ENCODE measurements around the gene SCNN1G. TPM values are rescaled to one million over a fixed set of nuclear protein-coding genes. Genes with fewer than 3 reads are reported as not detected.

SCNN1G gene
- total RNA-seq, 4 donors from 2014 or later = 0.06 to 0.34 TPM; not detected in 2

DNA sequence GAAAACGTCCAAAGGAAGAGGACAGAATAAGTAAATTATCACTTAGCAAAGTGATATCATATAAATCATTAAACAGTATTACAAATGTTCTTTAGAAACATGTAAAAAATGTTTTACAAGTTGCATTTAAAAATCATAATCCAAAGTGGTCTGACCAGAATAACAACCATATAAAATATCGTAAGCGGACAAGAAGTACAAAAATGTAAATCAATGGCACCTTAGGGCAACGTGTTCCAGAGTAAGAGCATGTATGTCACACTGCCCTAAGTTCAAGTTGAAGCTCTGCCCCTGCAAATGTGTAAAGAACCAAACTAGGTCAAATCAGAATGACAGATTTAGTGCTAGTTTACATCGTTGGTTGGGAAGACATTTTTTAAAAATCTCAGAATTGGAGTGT is 44.7 kb upstream of the SCNN1G start:
- intact Hi-C loops (cut with DNase I) = no loop called here
- Histone ChIP-seq H3K4me3 (no peak overlapping the region), H3K27me3 (no peaks in the 10 kb centered on the region), H3K36me3 (no peaks in the 10 kb centered on the region), H3K4me1 (peaks cover 35 to 67% (median 55%) of the 10 kb centered on the region in 4 donors), H3K27ac (replicated peaks in 1 of 4) (peak overlapping the region in 2 of 4 donors; percentile 87 to 95), H3K9me3 (peaks cover 0 to 4% (median 0%) of the 10 kb centered on the region in 4 donors)
- 73% methylated on average over 5 of the region's 5 CpGs for WGBS
- DNase-seq (ENCODE audit: extremely low spot score) = no peak
- TF ChIP-seq, protein P1, sequence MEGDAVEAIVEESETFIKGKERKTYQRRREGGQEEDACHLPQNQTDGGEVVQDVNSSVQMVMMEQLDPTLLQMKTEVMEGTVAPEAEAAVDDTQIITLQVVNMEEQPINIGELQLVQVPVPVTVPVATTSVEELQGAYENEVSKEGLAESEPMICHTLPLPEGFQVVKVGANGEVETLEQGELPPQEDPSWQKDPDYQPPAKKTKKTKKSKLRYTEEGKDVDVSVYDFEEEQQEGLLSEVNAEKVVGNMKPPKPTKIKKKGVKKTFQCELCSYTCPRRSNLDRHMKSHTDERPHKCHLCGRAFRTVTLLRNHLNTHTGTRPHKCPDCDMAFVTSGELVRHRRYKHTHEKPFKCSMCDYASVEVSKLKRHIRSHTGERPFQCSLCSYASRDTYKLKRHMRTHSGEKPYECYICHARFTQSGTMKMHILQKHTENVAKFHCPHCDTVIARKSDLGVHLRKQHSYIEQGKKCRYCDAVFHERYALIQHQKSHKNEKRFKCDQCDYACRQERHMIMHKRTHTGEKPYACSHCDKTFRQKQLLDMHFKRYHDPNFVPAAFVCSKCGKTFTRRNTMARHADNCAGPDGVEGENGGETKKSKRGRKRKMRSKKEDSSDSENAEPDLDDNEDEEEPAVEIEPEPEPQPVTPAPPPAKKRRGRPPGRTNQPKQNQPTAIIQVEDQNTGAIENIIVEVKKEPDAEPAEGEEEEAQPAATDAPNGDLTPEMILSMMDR (IDR thresholded peaks at IDR 0.05) = no peak

DNA sequence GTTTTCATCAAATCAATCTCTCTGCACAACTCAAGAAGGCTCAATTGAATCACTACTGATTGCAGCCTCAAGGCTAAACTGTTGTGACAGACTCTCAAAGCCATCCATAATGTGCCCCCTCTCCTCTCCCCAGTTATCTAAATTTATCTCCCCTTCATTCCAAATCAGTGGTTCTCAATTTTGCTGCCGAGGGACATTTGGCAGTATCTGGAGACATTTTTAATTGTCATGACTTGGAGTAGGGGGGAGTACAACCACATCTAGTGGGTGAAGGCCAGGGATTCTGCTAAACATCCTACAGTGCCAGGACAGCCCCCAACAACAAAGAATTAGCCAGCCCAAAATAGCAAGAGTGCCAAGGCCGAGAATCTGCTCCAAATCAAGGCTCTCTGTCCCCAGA is 42.4 kb upstream of the SCNN1G start:
- DNase-seq (ENCODE audit: extremely low spot score) = no peak
- H3K27ac ChIP-seq (replicated peaks in 1 of 4) = peak overlapping the region; percentile 74 to 95 (median 90)
- no peaks in the 10 kb centered on the region for H3K36me3 ChIP-seq
- intact Hi-C loops (cut with DNase I) = no loop called here
- WGBS = 63% methylated on average over 2 of the region's 2 CpGs
- H3K4me1 ChIP-seq = peaks cover 33 to 73% (median 60%) of the 10 kb centered on the region in 4 donors
- H3K9me3 ChIP-seq = peaks cover 0 to 4% (median 0%) of the 10 kb centered on the region in 4 donors
- no peak for TF ChIP-seq POLR2A (IDR thresholded peaks at IDR 0.05; ENCODE audit: low read depth)
- TF ChIP-seq EP300 (IDR thresholded peaks at IDR 0.05) = no peak
- TF ChIP-seq, protein P1 (IDR thresholded peaks at IDR 0.05) = no peak
- no peak for TF ChIP-seq POLR2AphosphoS5 (IDR thresholded peaks at IDR 0.05)
- H3K27me3 ChIP-seq = no peaks in the 10 kb centered on the region
- no peak overlapping the region for H3K4me3 ChIP-seq

DNA sequence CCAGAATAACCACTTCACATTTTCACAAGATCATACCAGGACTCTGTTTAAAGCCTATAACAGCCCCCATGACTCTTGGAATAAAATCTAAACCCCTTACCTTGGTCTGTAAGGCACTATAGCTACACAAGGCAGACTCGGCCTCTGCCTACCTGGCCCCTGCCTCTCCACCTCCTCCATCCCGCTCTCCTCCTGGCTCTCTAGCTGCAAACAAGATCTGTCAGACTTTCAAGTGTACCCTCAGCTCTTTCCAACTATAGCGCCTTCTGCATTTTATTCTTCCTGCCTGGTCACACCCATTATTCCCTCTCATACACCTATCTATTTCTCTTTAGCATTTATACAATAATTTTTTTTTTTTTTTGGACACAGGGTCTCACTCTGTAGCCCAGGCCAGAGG is 41.5 kb upstream of the SCNN1G start:
- peak; percentile 75 for DNase-seq (ENCODE audit: extremely low spot score)
- TF ChIP-seq POLR2A (IDR thresholded peaks at IDR 0.05; ENCODE audit: low read depth) (no peak), EP300 (IDR thresholded peaks at IDR 0.05) (no peak)
- TF ChIP-seq, protein P1 (IDR thresholded peaks at IDR 0.05) = no peak
- WGBS = 99% methylated on average over 3 of the region's 3 CpGs

DNA sequence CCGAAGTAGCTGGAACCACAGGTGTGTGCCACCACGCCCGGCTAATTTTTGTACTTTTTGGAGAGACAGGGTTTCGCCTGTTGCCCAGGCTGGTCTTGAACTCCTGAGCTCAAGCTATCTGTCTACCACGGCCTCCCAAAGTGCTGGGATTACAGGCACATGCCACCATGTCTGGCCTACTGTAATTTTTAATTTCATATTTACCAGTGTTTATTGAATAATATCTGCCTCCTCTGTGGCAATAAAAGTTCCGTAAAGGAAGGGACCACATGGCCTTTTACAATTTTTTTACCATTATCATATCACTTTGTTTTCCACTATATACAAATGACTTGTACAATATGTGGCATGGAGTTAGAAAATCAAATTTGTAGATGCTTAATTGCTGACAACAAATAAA is 41.0 kb upstream of the SCNN1G start:
- intact Hi-C loops (cut with DNase I) = no loop called here
- Histone ChIP-seq H3K4me3 (no peak overlapping the region), H3K27me3 (no peaks in the 10 kb centered on the region), H3K27ac (replicated peaks in 1 of 4) (peak overlapping the region; percentile 74 to 95 (median 90)), H3K4me1 (peaks cover 44 to 87% (median 74%) of the 10 kb centered on the region in 4 donors), H3K9me3 (peaks cover 0 to 4% (median 0%) of the 10 kb centered on the region in 4 donors), H3K36me3 (no peaks in the 10 kb centered on the region)
- TF ChIP-seq POLR2A (IDR thresholded peaks at IDR 0.05; ENCODE audit: low read depth) = no peak
- TF ChIP-seq EP300 (IDR thresholded peaks at IDR 0.05) = no peak
- TF ChIP-seq, protein P1 (IDR thresholded peaks at IDR 0.05) = no peak
- no peak for TF ChIP-seq POLR2AphosphoS5 (IDR thresholded peaks at IDR 0.05)
- DNase-seq (ENCODE audit: extremely low spot score) = no peak
- WGBS = 92% methylated on average over 6 of the region's 6 CpGs

More for the DNA sequence above, 41.5 kb upstream of the SCNN1G start:
- Histone ChIP-seq H3K4me3 (no peak overlapping the region), H3K27ac (replicated peaks in 1 of 4) (peak overlapping the region; percentile 74 to 95 (median 90)), H3K9me3 (peaks cover 0 to 4% (median 0%) of the 10 kb centered on the region in 4 donors), H3K4me1 (peaks cover 40 to 82% (median 69%) of the 10 kb centered on the region in 4 donors), H3K36me3 (no peaks in the 10 kb centered on the region), H3K27me3 (no peaks in the 10 kb centered on the region)
- intact Hi-C loops (cut with DNase I) = no loop called here

All from esophagus muscularis mucosa (tissue), 4 donors.